Natural killer cell (primary cell): ENCODE measurements around the gene APPL2. TPM values are rescaled to one million over a fixed set of nuclear protein-coding genes. Genes with fewer than 3 reads are reported as not detected.

ENCODE experiments used
- ATAC-seq, 3 donors: fragments of 150-1000 bp in 2 of 3; fragments of 200-7000 bp in 1 of 3; cut with Tn5 transposase; 1 replicate in 1 of 3; 2 replicates in 2 of 3; pipeline ENCODE4 v1.10.0; 2021; ENCODE audit warnings: mild to moderate bottlenecking in 2 of 3, moderate library complexity in 2 of 3
- DNase-seq, 2 donors: peaks; one replicate each; pipeline versions ENCODE4 v3.0.0 to v3.0.0-alpha.2; 2013 to 2021; ENCODE audit warnings: mixed read lengths in 1 of 2
- H3K27ac ChIP-seq: one replicate; pipeline ENCODE4 v1.5.1; 2013; ENCODE audit warnings: mild to moderate bottlenecking, low read length
- H3K27me3 ChIP-seq: one replicate; pipeline ENCODE4 v1.6.1; 2013; ENCODE audit warnings: low read length; ENCODE audit not compliant: control insufficient read depth, insufficient read depth
- H3K36me3 ChIP-seq: one replicate; pipeline ENCODE4 v1.6.1; 2013; ENCODE audit warnings: low read length; ENCODE audit not compliant: control insufficient read depth, insufficient read depth
- H3K4me1 ChIP-seq: one replicate; pipeline ENCODE4 v1.6.1; 2013; ENCODE audit warnings: low read length; ENCODE audit not compliant: control insufficient read depth, insufficient read depth
- H3K4me3 ChIP-seq: one replicate; pipeline ENCODE4 v1.5.1; 2013; ENCODE audit warnings: low read length
- H3K9me3 ChIP-seq: one replicate; pipeline ENCODE4 v1.6.1; 2013; ENCODE audit warnings: low read length; ENCODE audit not compliant: control insufficient read depth, insufficient read depth
- H3K27ac Mint-ChIP-seq, 2 donors: one replicate each; pipeline ENCODE4 v1.8.0; 2022; ENCODE audit warnings: mild to moderate bottlenecking in 2 of 2, mixed read lengths in 2 of 2, moderate library complexity in 1 of 2
- H3K27me3 Mint-ChIP-seq, 2 donors: one replicate each; pipeline ENCODE4 v1.8.0; 2022; ENCODE audit warnings: low read depth in 2 of 2, mixed read lengths in 2 of 2
- H3K36me3 Mint-ChIP-seq: one replicate; pipeline ENCODE4 v1.8.0; 2022; ENCODE audit warnings: mixed read lengths
- H3K4me1 Mint-ChIP-seq, 2 donors: one replicate each; pipeline ENCODE4 v1.8.0; 2022; ENCODE audit warnings: mixed read lengths in 2 of 2
- H3K4me3 Mint-ChIP-seq: one replicate; pipeline ENCODE4 v1.8.0; 2022; ENCODE audit warnings: mild to moderate bottlenecking, moderate library complexity, mixed read lengths
- H3K9me3 Mint-ChIP-seq, 2 donors: one replicate each; pipeline ENCODE4 v1.8.0; 2022; ENCODE audit warnings: mixed read lengths in 2 of 2
- WGBS: methylation state at CpG from one replicate; pipeline ENCODE4 v1.1.7; 2013; ENCODE audit warnings: missing lambda C conversion rate; ENCODE audit not compliant: insufficient coverage; 5-methylcytosine and 5-hydroxymethylcytosine counted together
- intact Hi-C: fragments of 100-400 bp; cut with micrococcal nuclease; formaldehyde crosslinking; loops from one replicate; pipeline ENCODE4 v1.14.2; 2022
- total RNA-seq, 4 donors: library from RNA; stranded (reverse); fragments of 120-200 nt in 1 of 4; gene quantifications; one replicate each; pipeline versions ENCODE4 v1.2.3 to v1.2.4, GENCODE V29; 2013 to 2022
- TF ChIP-seq, protein P1 (sequence below): fragments of 200-600 bp; IDR thresholded peaks from one replicate; pipeline ENCODE4 v1.8.0; 2022; ENCODE audit warnings: antibody characterized with exemption

APPL2 gene
- total RNA-seq, 3 donors from 2014 or later (not counting 1 experiment from before 2014, with no cell fraction given): 56.0 to 65.9 (median 64.2) TPM

- H3K9me3 Mint-ChIP-seq: no peaks in the 10 kb centered on the region
- H3K9me3 ChIP-seq: no peaks in the 10 kb centered on the region
- no peak overlapping the region for H3K4me3 ChIP-seq
- peaks cover 23% of the 10 kb centered on the region for H3K36me3 ChIP-seq
- intact Hi-C loops: no loop called here
- H3K4me3 Mint-ChIP-seq: no peak overlapping the region
- DNase-seq (no peak), ATAC-seq (no peak)
- H3K27me3 Mint-ChIP-seq: no peaks in the 10 kb centered on the region
- no peak overlapping the region for H3K27ac Mint-ChIP-seq
- TF ChIP-seq, protein P1, sequence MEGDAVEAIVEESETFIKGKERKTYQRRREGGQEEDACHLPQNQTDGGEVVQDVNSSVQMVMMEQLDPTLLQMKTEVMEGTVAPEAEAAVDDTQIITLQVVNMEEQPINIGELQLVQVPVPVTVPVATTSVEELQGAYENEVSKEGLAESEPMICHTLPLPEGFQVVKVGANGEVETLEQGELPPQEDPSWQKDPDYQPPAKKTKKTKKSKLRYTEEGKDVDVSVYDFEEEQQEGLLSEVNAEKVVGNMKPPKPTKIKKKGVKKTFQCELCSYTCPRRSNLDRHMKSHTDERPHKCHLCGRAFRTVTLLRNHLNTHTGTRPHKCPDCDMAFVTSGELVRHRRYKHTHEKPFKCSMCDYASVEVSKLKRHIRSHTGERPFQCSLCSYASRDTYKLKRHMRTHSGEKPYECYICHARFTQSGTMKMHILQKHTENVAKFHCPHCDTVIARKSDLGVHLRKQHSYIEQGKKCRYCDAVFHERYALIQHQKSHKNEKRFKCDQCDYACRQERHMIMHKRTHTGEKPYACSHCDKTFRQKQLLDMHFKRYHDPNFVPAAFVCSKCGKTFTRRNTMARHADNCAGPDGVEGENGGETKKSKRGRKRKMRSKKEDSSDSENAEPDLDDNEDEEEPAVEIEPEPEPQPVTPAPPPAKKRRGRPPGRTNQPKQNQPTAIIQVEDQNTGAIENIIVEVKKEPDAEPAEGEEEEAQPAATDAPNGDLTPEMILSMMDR: no peak
- peaks cover 9% of the 10 kb centered on the region for H3K36me3 Mint-ChIP-seq
- H3K4me1 ChIP-seq: peaks cover 10% of the 10 kb centered on the region
- no peak overlapping the region for H3K27ac ChIP-seq
- no peaks in the 10 kb centered on the region for H3K27me3 ChIP-seq
- H3K4me1 Mint-ChIP-seq: peaks cover 48 to 55% of the 10 kb centered on the region in 2 donors
- WGBS: 89% methylated on average over 5 of the region's 5 CpGs
These were observed 4.6 kb downstream of the APPL2 start for GRCh38 chr12:105231396-105231795.

DNA sequence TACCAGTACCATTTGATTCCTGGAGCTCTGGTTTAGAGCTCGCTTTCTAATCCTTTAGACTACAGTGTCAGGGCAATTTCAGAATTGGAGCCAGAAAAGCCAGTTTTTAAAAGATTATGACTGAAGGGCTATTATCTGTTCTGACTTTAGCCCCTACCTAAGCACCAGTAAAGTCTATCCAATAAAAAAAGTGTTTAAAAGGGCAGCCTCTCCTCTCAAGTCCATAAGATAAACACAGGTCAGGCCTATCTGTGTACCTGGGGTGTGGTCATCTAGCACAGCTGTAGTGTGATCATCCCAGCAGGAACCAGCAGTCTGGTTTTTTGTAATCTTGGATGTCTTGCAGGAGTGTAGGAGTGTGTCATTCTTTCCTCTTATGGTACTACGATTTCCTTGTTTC is 6.6 kb downstream of the APPL2 start:
- Histone ChIP-seq H3K36me3 (peaks cover 23% of the 10 kb centered on the region), H3K9me3 (no peaks in the 10 kb centered on the region)

DNA sequence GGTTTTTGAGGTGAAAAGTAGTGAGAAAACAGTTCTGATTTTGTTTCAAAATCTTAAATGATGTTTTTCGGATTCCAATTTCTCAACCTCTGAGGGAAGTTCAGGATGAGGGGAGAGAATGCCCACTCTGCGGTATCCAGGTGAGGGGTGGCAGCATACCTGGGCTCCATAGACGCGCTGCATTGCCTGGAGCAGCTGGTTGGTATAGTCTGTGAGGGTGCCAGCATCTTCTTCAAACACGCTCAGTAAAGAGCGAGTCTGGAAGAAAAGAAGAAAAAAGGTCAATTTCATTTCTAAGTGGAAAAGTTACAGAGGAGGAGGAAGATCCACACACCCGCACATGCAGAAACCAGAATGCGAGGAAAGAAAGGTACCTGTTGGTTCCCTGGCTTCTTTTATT is 7.0 kb downstream of the APPL2 start:
- no peak for ATAC-seq
- H3K4me1 Mint-ChIP-seq: peaks cover 46 to 52% of the 10 kb centered on the region in 2 donors
- no peak overlapping the region for H3K4me3 Mint-ChIP-seq

More for the DNA sequence above, 6.6 kb downstream of the APPL2 start:
- Histone ChIP-seq H3K27me3 (no peaks in the 10 kb centered on the region), H3K4me1 (peaks cover 3% of the 10 kb centered on the region), H3K27ac (no peak overlapping the region), H3K4me3 (no peak overlapping the region)
- intact Hi-C loops: no loop called here
- H3K4me1 Mint-ChIP-seq: peaks cover 50 to 57% of the 10 kb centered on the region in 2 donors
- no peaks in the 10 kb centered on the region for H3K27me3 Mint-ChIP-seq
- no peaks in the 10 kb centered on the region for H3K9me3 Mint-ChIP-seq
- WGBS: 92% methylated on average over 2 of the region's 2 CpGs
- no peak for ATAC-seq
- DNase-seq: no peak
- TF ChIP-seq, protein P1: no peak
- H3K4me3 Mint-ChIP-seq: no peak overlapping the region
- H3K27ac Mint-ChIP-seq: no peak overlapping the region
- peaks cover 9% of the 10 kb centered on the region for H3K36me3 Mint-ChIP-seq

More for the DNA sequence above, 7.0 kb downstream of the APPL2 start:
- Histone ChIP-seq H3K9me3 (no peaks in the 10 kb centered on the region), H3K27ac (no peak overlapping the region), H3K27me3 (no peaks in the 10 kb centered on the region), H3K4me3 (no peak overlapping the region), H3K36me3 (peaks cover 23% of the 10 kb centered on the region), H3K4me1 (no peaks in the 10 kb centered on the region)
- Mint-ChIP-seq H3K36me3 (peaks cover 9% of the 10 kb centered on the region), H3K27me3 (no peaks in the 10 kb centered on the region), H3K27ac (no peak overlapping the region), H3K9me3 (no peaks in the 10 kb centered on the region)
- intact Hi-C loops: no loop called here
- no peak for DNase-seq
- 100% methylated on average over 8 of the region's 8 CpGs for WGBS
- TF ChIP-seq, protein P1: no peak
